PC-3 (cell line): ENCODE measurements around the gene NINL.

Experiments
- EZH2 ChIP-seq: fragments of 300-600 bp; sonication (generic); IDR thresholded peaks from one replicate; pipeline ENCODE4 v1.6.1; 2017; ENCODE audit warnings: antibody characterized with exemption, mild to moderate bottlenecking, low read length; ENCODE audit not compliant: unreplicated experiment
- EZH2phosphoT487 ChIP-seq: fragments of 300-600 bp; sonication (generic); IDR thresholded peaks from 2 replicates; pipeline ENCODE4 v1.6.1; 2018; ENCODE audit warnings: mild to moderate bottlenecking, antibody characterized with exemption, low read length, borderline replicate concordance
- TF ChIP-seq, protein P1 (sequence below): fragments of 300-600 bp; sonication (generic); conservative IDR thresholded peaks from 2 replicates; pipeline ENCODE4 v1.5.1; 2017; ENCODE audit warnings: antibody characterized with exemption, low read depth, mild to moderate bottlenecking, low read length

DNA sequence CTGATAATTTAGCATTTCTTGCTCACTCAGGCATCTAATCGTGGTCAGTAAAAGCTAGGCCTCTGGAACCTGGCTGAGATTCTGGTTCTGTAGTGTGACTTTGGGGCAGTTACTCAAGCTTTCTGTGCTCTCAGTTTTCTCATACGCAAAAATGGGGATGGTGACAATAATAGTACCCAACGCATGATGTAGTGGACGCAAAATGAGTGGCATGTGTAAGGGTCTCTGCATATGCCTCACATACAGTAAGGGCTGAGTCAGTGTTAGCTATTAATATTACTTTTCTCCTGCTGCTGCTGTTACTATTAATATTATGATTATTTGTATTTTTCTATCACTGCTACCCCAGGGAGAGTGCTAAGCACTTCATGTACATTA is 177.2 kb downstream of the NINL start:
- TF ChIP-seq, protein P1, sequence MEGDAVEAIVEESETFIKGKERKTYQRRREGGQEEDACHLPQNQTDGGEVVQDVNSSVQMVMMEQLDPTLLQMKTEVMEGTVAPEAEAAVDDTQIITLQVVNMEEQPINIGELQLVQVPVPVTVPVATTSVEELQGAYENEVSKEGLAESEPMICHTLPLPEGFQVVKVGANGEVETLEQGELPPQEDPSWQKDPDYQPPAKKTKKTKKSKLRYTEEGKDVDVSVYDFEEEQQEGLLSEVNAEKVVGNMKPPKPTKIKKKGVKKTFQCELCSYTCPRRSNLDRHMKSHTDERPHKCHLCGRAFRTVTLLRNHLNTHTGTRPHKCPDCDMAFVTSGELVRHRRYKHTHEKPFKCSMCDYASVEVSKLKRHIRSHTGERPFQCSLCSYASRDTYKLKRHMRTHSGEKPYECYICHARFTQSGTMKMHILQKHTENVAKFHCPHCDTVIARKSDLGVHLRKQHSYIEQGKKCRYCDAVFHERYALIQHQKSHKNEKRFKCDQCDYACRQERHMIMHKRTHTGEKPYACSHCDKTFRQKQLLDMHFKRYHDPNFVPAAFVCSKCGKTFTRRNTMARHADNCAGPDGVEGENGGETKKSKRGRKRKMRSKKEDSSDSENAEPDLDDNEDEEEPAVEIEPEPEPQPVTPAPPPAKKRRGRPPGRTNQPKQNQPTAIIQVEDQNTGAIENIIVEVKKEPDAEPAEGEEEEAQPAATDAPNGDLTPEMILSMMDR = no peak
- TF ChIP-seq EZH2 (no peak), EZH2phosphoT487 (no peak)
